Hepatocyte (in vitro differentiated cells): ENCODE results near the gene RBM33. TPM values are rescaled to one million over a fixed set of nuclear protein-coding genes. Genes with fewer than 3 reads are reported as not detected.

Experiments used
- DNase-seq: peaks from one replicate; pipeline ENCODE4 v3.0.0-alpha.2; 2016; ENCODE audit warnings: low spot score
- H2AFZ ChIP-seq: fragments of 200-600 bp; sonication (generic); 2 replicates; pipeline ENCODE4 v1.6.0; 2016; ENCODE audit warnings: antibody characterized with exemption, mild to moderate bottlenecking
- H3K27ac ChIP-seq: fragments of 200-600 bp; sonication (generic); 2 replicates; pipeline ENCODE4 v1.5.1; 2016; ENCODE audit warnings: mild to moderate bottlenecking
- H3K27me3 ChIP-seq: fragments of 200-600 bp; sonication (generic); 2 replicates; pipeline ENCODE4 v1.6.1; 2016
- H3K36me3 ChIP-seq: fragments of 200-600 bp; sonication (generic); replicated peaks from 2 replicates; pipeline ENCODE4 v1.5.1; 2016; ENCODE audit warnings: low read depth; ENCODE audit not compliant: insufficient read depth
- H3K4me1 ChIP-seq: fragments of 200-600 bp; sonication (generic); 2 replicates; pipeline ENCODE4 v1.5.1; 2016; ENCODE audit warnings: mild to moderate bottlenecking, moderate library complexity; ENCODE audit not compliant: insufficient read depth
- H3K4me2 ChIP-seq: fragments of 200-600 bp; sonication (generic); 2 replicates; pipeline ENCODE4 v1.6.0; 2016
- H3K4me3 ChIP-seq: fragments of 200-600 bp; sonication (generic); 2 replicates; pipeline ENCODE4 v1.5.1; 2016; ENCODE audit warnings: mild to moderate bottlenecking
- H3K79me2 ChIP-seq: fragments of 200-600 bp; sonication (generic); 2 replicates; pipeline ENCODE4 v1.6.0; 2017; ENCODE audit warnings: mild to moderate bottlenecking
- H3K9me2 ChIP-seq: fragments of 200-600 bp; sonication (generic); replicated peaks from 2 replicates; pipeline ENCODE4 v1.6.0; 2017; ENCODE audit warnings: mild to moderate bottlenecking; ENCODE audit not compliant: insufficient read depth
- H3K9me3 ChIP-seq: fragments of 200-600 bp; sonication (generic); 2 replicates; pipeline ENCODE4 v1.5.1; 2016; ENCODE audit warnings: low read depth, mild to moderate bottlenecking
- H4K20me1 ChIP-seq: fragments of 200-600 bp; sonication (generic); 2 replicates; pipeline ENCODE4 v1.6.0; 2016; ENCODE audit warnings: mild to moderate bottlenecking; ENCODE audit not compliant: insufficient read depth, poor library complexity, severe bottlenecking
- EZH2 ChIP-seq: fragments of 200-600 bp; sonication (generic); IDR thresholded peaks from 2 replicates; pipeline ENCODE4 v1.6.1; 2016; ENCODE audit warnings: antibody characterized with exemption, mild to moderate bottlenecking, borderline replicate concordance
- EZH2phosphoT487 ChIP-seq: fragments of 200-600 bp; sonication (generic); IDR thresholded peaks from one replicate; pipeline ENCODE4 v1.6.1; 2018; ENCODE audit warnings: antibody characterized with exemption, mild to moderate bottlenecking, low read depth, moderate library complexity; ENCODE audit not compliant: unreplicated experiment, severe bottlenecking
- WGBS: methylation state at CpG from one replicate; pipeline ENCODE4 v1.1.6; 2016; ENCODE audit warnings: low lambda C conversion rate; ENCODE audit errors: missing lambda C conversion rate; 5-methylcytosine and 5-hydroxymethylcytosine counted together
- polyA plus RNA-seq: library from polyadenylated mRNA; unstranded; fragments of >200 nt; fragmentation: Nextera tagmentation; extraction: Ambion mirVana; gene quantifications from 2 replicates; pipeline ENCODE4 v1.2.1, GENCODE V29; 2016
- total RNA-seq: library from RNA; depleted of rRNA; stranded (reverse); fragments of >200 nt; gene quantifications from 2 replicates; pipeline ENCODE4 v1.2.3, GENCODE V29; 2014
- TF ChIP-seq, protein P1 (sequence below): fragments of 200-600 bp; sonication (generic); IDR thresholded peaks from 2 replicates; pipeline ENCODE4 v1.5.1; 2016; ENCODE audit warnings: antibody characterized with exemption, mild to moderate bottlenecking; ENCODE audit not compliant: poor library complexity

Gene RBM33
- total and polyA plus RNA-seq, 2 experiments from 2014 or later, result 24.8 to 40.8 TPM

DNA sequence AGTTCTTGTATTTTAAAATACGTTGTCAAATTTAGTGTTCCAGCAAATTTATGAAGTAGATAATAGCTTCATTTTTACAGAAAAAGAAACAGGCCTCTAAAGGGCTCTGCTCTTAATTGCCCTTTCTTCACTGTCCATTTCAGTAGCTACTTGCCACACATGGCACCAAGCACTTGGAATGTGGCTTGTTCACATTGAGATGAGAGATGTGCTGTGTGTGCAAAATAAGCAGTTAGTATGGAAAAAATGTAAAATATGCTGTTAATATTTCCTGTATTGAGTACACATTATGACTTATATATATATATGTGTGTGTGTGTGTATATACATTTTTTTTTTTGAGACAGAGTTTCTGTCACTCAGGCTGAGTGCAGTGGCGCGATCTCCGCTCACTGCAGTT, 19.5 kb downstream of the RBM33 start:
- Histone ChIP-seq H3K27ac (no peak overlapping the region), H3K79me2 (peaks cover 97% of the 10 kb centered on the region), H3K27me3 (no peaks in the 10 kb centered on the region), H3K4me1 (peaks cover 13% of the 10 kb centered on the region), H2AFZ (no peak overlapping the region), H3K36me3 (no peaks in the 10 kb centered on the region), H4K20me1 (peaks cover 86% of the 10 kb centered on the region), H3K9me3 (no peaks in the 10 kb centered on the region), H3K4me3 (no peak overlapping the region), H3K9me2 (no peaks in the 10 kb centered on the region), H3K4me2 (no peak overlapping the region)
- DNase-seq, result no peak
- TF ChIP-seq, protein P1, sequence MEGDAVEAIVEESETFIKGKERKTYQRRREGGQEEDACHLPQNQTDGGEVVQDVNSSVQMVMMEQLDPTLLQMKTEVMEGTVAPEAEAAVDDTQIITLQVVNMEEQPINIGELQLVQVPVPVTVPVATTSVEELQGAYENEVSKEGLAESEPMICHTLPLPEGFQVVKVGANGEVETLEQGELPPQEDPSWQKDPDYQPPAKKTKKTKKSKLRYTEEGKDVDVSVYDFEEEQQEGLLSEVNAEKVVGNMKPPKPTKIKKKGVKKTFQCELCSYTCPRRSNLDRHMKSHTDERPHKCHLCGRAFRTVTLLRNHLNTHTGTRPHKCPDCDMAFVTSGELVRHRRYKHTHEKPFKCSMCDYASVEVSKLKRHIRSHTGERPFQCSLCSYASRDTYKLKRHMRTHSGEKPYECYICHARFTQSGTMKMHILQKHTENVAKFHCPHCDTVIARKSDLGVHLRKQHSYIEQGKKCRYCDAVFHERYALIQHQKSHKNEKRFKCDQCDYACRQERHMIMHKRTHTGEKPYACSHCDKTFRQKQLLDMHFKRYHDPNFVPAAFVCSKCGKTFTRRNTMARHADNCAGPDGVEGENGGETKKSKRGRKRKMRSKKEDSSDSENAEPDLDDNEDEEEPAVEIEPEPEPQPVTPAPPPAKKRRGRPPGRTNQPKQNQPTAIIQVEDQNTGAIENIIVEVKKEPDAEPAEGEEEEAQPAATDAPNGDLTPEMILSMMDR, result no peak
- no peak for TF ChIP-seq EZH2
- TF ChIP-seq EZH2phosphoT487, result no peak
- WGBS, result 92% methylated on average over 3 of the region's 4 CpGs

DNA sequence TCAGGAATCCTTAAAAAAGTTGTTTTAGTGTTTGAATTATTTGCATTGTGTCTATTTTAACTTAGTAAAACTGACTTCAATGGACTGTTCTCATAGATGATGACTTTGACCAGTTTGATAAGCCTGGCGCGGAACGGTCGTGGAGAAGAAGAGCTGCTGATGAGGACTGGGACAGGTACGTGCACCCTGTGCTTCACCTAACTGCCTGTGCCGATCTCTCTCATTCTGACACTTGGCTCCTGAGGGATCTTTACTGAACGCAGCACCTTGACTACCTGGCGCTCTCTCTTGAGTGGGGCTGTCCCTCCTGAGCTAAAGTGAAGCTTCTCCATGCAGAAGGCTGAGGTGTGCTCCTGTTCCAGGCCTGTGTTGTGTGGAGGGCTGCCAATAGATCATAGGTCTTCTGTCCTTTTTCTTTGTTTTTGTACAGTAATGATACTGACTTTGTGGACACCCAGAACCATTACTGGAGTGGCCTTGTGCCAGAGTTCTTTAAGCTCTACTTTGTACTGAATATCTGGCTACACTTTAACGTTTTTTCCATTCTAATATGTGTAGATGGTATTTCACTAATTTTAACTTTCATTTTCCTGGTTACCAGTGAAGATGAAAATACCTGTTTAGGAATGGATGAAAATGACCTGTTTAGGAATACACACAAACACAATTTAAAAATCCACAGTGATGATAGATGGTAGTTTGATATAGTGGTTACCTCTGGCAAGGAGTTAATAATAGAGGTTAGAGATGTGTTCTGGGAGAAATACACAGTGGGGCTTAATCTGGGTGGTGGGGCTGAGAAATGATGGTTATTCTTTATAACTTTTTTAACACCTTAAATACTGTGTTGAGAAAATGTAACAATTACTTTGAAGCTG, 20.9 kb downstream of the RBM33 start:
- Histone ChIP-seq H3K79me2 (peaks cover 97% of the 10 kb centered on the region), H3K36me3 (no peaks in the 10 kb centered on the region), H3K9me3 (no peaks in the 10 kb centered on the region), H3K27me3 (no peaks in the 10 kb centered on the region), H3K4me2 (peak overlapping the region; percentile 0), H4K20me1 (peaks cover 86% of the 10 kb centered on the region), H3K4me1 (peaks cover 13% of the 10 kb centered on the region), H2AFZ (no peak overlapping the region), H3K27ac (peak overlapping the region; percentile 40), H3K4me3 (no peak overlapping the region), H3K9me2 (no peaks in the 10 kb centered on the region)
- TF ChIP-seq EZH2, result no peak
- TF ChIP-seq, protein P1, result no peak
- no peak for TF ChIP-seq EZH2phosphoT487
- no peak for DNase-seq
- WGBS, result 92% methylated on average over 9 of the region's 9 CpGs

DNA sequence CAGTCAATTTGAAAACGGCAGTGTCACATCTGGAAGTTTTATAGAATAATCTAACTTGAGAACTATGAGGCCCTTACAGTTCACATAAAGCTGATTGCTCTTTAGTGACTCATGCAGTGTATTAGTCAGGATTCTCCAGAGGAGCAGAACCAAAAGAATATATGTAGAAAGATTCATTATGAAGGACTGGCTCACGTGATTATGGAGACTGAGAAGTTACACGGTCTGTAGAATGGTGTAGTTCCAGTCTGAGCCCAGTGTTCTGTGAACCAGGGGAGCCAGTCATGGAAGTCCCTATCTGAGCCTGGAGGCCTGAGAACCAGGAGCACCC, 21.5 kb downstream of the RBM33 start:
- H3K36me3 ChIP-seq, result no peaks in the 10 kb centered on the region
- no peak overlapping the region for H2AFZ ChIP-seq
- TF ChIP-seq, protein P1, result no peak
- no peak for TF ChIP-seq EZH2
- TF ChIP-seq EZH2phosphoT487, result no peak
- peaks cover 18% of the 10 kb centered on the region for H3K4me1 ChIP-seq
- peaks cover 97% of the 10 kb centered on the region for H3K79me2 ChIP-seq
- H3K27ac ChIP-seq, result peak overlapping the region; percentile 40
- DNase-seq, result peak; percentile 44
- H4K20me1 ChIP-seq, result peaks cover 87% of the 10 kb centered on the region
- no peaks in the 10 kb centered on the region for H3K9me2 ChIP-seq
- H3K27me3 ChIP-seq, result no peaks in the 10 kb centered on the region
- no peaks in the 10 kb centered on the region for H3K9me3 ChIP-seq
- peak overlapping the region; percentile 0 for H3K4me2 ChIP-seq
- H3K4me3 ChIP-seq, result no peak overlapping the region
- WGBS, result 62% methylated on average over 3 of the region's 3 CpGs
